GM19397 (cell line): ENCODE results near the gene TBPL2.
"Not testable (repeated sequence)": the region's sequence is repeated elsewhere in the genome, so short reads cannot be mapped to it uniquely, and the experiment has no call there.

ENCODE experiments used
- ATAC-seq: cut with Tn5 transposase; IDR thresholded peaks from one replicate; pipeline ENCODE4 v1.9.1; 2021; ENCODE audit warnings: mild to moderate bottlenecking, moderate library complexity; ENCODE audit not compliant: unreplicated experiment

TBPL2 gene

GRCh38 chr14:55440385-55440784, at the start of gene TBPL2:
Gene TBPL2, minus strand, starts transcription at chr14:55440616. Its CDS starts 167 bp downstream, at chr14:55440449.
- no peak for ATAC-seq

DNA sequence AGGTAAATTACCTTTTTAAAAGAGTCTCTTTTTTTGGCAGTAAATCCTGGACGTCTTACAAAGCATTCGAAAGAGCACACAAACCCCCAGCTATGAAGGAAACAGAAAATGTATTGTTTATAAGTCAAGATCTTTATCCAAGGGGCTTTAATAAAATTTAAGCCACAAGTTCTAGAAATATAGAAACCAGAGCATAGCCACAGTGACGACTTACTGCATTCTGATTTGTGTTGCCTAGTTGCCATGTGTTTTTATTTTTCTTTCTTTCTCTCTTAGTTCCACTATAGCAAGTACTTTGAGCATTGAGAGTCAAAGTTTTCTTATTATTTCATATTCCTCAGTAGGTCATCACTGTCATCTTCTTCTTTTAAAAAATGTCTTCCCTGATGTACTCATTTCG, 47.8 kb upstream of the TBPL2 start:
- ATAC-seq, result no peak

DNA sequence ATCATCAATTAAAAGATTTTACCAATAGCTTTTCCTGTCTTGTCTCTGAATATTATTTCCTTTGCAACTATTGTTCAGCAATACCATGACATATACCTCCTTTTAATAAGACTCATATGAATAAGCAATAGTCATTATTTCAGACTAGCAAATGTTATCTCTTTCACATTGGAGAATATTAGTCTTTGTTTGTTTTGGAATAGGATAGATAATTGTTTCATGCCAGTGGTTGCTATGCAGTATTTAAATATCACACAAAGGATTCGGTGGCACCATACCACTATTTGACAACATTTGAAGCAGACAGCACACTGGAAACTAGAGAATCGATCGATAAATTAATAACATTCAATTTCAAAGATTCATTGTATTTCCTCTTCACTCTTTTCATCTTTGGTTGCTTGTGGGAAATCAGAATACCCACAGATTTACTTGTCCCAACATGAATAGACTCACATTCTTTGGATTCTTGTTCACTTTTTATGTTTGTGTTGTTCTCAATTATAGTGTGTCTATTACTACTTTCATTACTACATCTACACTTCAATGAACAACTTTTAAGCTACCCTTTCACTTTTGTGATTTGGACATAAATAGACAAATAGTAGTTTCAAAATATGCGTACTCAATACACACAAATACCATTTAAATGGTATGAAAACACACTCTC, 42.7 kb upstream of the TBPL2 start:
- ATAC-seq, result no peak

GRCh38 chr14:55481769-55482168, 41.4 kb upstream of the TBPL2 start:
- no peak for ATAC-seq

GRCh38 chr14:55477680-55478079, 37.3 kb upstream of the TBPL2 start:
- ATAC-seq, result no peak

- not testable (repeated sequence) for ATAC-seq
Measured at GRCh38 chr14:55476448-55476847, 36.0 kb upstream of the TBPL2 start.

DNA sequence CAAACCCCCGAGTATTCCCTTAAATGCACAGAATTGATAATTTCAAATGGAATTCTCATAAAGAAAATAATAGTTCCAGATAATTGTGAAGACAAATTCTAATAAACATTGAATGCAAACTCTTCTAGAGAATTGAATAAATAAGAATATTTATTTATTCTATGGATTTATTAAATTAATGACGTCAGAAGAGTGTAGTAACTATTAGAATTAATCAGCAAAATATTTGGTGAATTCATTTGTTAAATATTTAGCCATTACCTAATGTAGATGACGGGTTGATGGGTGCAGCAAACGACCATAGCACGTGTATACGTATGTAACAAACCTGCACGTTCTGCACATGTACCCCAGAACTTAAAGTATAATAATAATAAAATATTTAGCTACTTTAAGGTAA, 33.4 kb upstream of the TBPL2 start:
- ATAC-seq, result no peak

DNA sequence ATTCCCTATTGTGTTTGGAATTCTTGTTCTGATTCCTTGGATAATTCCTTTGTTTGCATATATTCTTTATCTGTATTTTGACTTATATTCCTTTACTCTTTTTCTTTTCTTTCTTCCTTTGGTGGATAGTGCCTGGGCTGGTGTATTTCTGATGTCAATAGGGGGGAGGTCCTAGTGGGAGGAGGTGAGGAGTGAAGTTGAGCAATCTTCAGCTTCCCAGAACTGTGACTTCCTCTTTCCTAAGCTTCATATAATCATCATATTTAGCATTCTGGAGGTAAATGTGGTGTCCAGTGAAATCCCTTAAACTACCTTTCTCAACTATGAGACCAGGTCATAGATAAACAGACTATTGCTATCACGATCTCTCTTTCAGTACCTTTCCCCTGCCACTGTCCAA, 29.6 kb upstream of the TBPL2 start:
- no peak for ATAC-seq

GRCh38 chr14:55467307-55467706, 26.9 kb upstream of the TBPL2 start:
- ATAC-seq, result no peak

DNA sequence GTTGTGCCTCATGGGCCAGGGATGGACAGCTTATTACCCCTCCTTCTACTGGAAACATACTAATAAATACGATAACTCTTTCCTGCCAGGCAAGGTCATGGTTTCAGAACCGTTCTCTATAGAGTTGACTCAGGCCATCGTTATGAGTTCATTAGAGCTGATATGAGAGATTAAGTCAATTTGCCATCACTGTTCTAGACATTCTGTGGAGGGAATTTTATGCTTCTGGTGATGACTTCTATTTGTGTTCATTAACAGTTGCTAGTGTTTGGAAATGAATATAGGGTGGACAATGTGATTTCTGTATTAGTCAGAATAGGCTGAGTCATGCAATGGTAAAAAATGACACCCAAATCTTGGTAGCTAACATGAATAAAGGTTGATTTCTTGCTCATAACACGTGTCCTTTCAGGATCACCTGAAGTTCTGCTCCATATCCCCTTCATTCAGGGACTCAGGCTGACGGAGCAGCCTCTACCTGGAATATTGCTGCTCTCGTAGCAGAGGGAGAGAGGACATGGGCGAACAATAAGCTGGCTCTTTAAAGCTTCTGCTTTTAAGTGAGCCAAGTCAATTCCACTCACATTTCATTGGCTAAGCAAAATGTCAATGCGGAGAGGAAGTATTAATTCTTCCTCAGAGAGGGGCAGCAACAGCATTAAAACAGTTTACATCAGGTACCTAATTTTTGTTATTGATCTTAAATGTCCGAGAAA, 18.5 kb upstream of the TBPL2 start:
- peak; percentile 62 for ATAC-seq

DNA sequence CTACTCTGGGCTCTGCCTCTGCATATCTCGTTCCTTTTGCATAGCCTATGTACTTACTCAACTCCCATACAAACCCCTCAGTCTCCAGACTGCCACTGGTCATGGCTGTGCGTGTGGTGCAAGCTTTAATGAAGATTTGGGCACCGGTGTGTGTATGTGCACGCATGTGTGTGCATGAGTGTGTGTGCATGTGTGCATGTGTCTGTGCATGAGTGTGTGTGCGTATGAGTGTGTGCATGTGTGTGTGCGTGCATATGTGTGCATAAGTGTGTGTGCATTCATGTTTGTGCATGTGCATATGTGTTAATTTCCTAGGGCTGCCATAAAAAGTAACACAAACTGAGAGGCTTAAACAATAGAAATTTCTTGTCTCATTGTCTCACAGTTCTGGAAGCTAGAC, 17.1 kb upstream of the TBPL2 start:
- ATAC-seq, result no peak

DNA sequence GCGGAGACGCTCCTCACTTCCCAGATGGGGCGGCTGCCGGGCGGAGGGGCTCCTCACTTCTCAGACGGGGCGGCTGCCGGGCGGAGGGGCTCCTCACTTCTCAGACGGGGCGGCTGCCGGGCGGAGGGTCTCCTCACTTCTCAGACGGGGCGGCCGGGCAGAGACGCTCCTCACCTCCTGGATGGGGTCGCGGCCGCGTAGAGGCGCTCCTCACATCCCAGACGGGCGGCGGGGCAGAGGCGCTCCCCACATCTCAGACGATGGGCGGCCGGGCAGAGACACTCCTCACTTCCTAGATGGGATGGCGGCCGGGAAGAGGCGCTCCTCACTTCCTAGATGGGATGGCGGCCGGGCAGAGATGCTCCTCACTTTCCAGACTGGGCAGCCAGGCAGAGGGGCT, 16.0 kb upstream of the TBPL2 start:
- not testable (repeated sequence) for ATAC-seq

- no peak for ATAC-seq
Measured at GRCh38 chr14:55454264-55455002, 14.0 kb upstream of the TBPL2 start.

DNA sequence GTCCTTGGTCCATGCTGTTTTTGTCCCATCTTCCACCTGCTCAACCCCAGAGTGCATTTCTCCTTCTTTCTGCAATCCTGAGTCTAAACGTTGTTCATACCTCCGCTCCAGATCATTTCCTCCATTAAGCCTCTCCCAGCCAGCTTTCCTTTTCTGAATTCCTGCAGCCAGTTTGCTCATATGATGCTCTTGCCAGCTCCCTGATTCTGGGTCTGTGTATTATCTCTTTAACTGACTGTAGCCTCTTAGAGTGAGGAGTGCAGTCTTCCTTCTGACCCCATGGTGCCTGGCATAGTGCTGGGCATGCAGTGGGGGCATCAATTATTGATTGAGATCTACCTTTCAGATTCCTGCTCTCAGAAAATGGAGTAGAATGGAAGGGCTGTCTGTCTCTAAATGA, 11.5 kb upstream of the TBPL2 start:
- ATAC-seq, result no peak

DNA sequence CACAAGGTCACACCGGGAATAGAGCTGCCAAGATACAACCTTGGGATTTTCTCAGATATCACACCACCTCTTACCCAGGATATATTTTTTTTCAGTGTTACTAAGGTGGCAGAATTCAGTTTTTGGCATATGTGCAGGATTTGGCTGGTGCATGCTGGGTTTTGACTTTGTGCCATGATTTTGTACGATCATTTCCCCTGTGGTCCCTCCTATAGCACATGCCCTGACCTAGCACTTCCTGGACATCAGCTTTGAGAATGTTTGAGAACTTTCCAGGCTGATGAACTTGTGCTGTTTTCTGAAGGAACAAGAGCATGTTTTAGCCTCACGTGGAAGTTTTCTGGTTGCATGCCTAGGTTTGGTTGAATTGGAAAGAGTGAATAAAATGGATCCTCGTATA, 11.0 kb upstream of the TBPL2 start:
- no peak for ATAC-seq

- no peak for ATAC-seq
Measured at GRCh38 chr14:55450987-55451386, 10.6 kb upstream of the TBPL2 start.

DNA sequence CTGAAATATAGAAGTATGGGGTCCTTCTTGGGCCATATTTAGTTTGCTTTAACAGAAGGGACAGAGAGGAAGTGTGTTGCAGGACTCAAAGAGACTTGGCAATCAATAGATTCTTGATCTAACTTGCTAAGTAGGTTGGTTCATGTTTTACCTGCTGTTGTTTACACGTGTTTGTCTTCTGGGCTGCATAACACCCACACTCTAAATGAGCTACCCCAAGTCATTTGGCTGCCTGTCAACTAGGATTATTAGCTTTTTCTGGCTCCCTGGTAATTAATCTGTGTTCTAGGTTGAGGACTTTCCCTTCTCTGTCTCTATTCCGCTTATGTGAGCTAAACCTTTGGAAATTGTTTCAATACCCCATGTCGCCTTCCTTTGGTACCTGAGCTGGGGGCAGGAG, 10.1 kb upstream of the TBPL2 start:
- ATAC-seq, result no peak

GRCh38 chr14:55450124-55450523, 9.7 kb upstream of the TBPL2 start:
- ATAC-seq, result no peak

- ATAC-seq, result no peak
Measured at GRCh38 chr14:55449116-55449515, 8.7 kb upstream of the TBPL2 start.

GRCh38 chr14:55448141-55448614, 7.8 kb upstream of the TBPL2 start:
- no peak for ATAC-seq

GRCh38 chr14:55446833-55447232, 6.4 kb upstream of the TBPL2 start:
- ATAC-seq, result no peak
